Stimulated activated CD8-positive, alpha-beta memory T cell treated with anti-CD3 and anti-CD28 coated beads, Interleukin-12 subunit alpha, Interleukin-12 subunit beta, amount 100 ng/mL, for 4 hours (primary cell): Measurements from ENCODE around the gene COL4A6.

ENCODE experiments used
- DNase-seq: peaks from one replicate; pipeline ENCODE4 v3.0.0-alpha.2; 2020; ENCODE audit warnings: low read depth

The COL4A6 gene

GRCh38 chrX:108331126-108331909 is 106.9 kb downstream of the COL4A6 start:
- no peak for DNase-seq

- no peak for DNase-seq
Measured at GRCh38 chrX:108323751-108324150, 114.5 kb downstream of the COL4A6 start.

GRCh38 chrX:108322234-108322633 is 116.0 kb downstream of the COL4A6 start:
- DNase-seq, result no peak

- no peak for DNase-seq
Measured at GRCh38 chrX:108316456-108316855, 121.8 kb downstream of the COL4A6 start.

GRCh38 chrX:108313669-108314068 is 124.6 kb downstream of the COL4A6 start:
- DNase-seq, result no peak

GRCh38 chrX:108312957-108313356 is 125.3 kb downstream of the COL4A6 start:
- DNase-seq, result no peak

- no peak for DNase-seq
Measured at GRCh38 chrX:108312011-108312410, 126.2 kb downstream of the COL4A6 start.

GRCh38 chrX:108310506-108310905 is 127.7 kb downstream of the COL4A6 start:
- no peak for DNase-seq

- no peak for DNase-seq
Measured at GRCh38 chrX:108309144-108309543, 129.1 kb downstream of the COL4A6 start.

- no peak for DNase-seq
Measured at GRCh38 chrX:108307132-108308085, 130.8 kb downstream of the COL4A6 start.

GRCh38 chrX:108306086-108306485 is 132.1 kb downstream of the COL4A6 start:
- no peak for DNase-seq

- no peak for DNase-seq
Measured at GRCh38 chrX:108304757-108305156, 133.5 kb downstream of the COL4A6 start.

- DNase-seq, result no peak
Measured at GRCh38 chrX:108304210-108304609, 134.0 kb downstream of the COL4A6 start.

- DNase-seq, result no peak
Measured at GRCh38 chrX:108303682-108304081, 134.5 kb downstream of the COL4A6 start.

- no peak for DNase-seq
Measured at GRCh38 chrX:108299704-108300103, 138.5 kb downstream of the COL4A6 start.

GRCh38 chrX:108299101-108299591 is 139.1 kb downstream of the COL4A6 start:
- no peak for DNase-seq

- DNase-seq, result no peak
Measured at GRCh38 chrX:108298165-108298602, 140.0 kb downstream of the COL4A6 start.

- DNase-seq, result no peak
Measured at GRCh38 chrX:108297290-108297689, 140.9 kb downstream of the COL4A6 start.

GRCh38 chrX:108292053-108292452 is 146.2 kb downstream of the COL4A6 start:
- DNase-seq, result no peak

- no peak for DNase-seq
Measured at GRCh38 chrX:108285918-108286317, 152.3 kb downstream of the COL4A6 start.

- DNase-seq, result no peak
Measured at GRCh38 chrX:108285356-108285755, 152.9 kb downstream of the COL4A6 start.

- no peak for DNase-seq
Measured at GRCh38 chrX:108275732-108276131, 162.5 kb downstream of the COL4A6 start.

GRCh38 chrX:108271397-108271787 is 166.8 kb downstream of the COL4A6 start:
- no peak for DNase-seq
